Caco-2 (cell line): ENCODE results near the gene MYL12B. TPM values are rescaled to one million over a fixed set of nuclear protein-coding genes. Genes with fewer than 3 reads are reported as not detected.

Experiments
- BruUV-seq: library from RNA; stranded (reverse); fragments of 400-500 nt; replicated peaks from 2 replicates; lab custom pipeline; 2021; lab: Mats Ljungman, UMichigan
- CTCF ChIA-PET: fragments of 300-600 bp; sonication (Branson Sonifier 250); formaldehyde crosslinking; loops from one replicate; lab custom pipeline; 2022; ENCODE audit warnings: antibody characterized with exemption; lab: Charles Lee
- POLR2A ChIA-PET: fragments of 300-600 bp; sonication (Branson Sonifier 250); formaldehyde crosslinking; loops from one replicate; lab custom pipeline; 2022; ENCODE audit warnings: antibody characterized with exemption; lab: Charles Lee
- DNase-seq, 2 experiments: peaks; one replicate each; pipeline versions ENCODE4 v3.0.0 to v3.0.0-alpha.2; 2020 to 2022
- H3K27me3 ChIP-seq: replicated peaks from 2 replicates; pipeline ENCODE4 v1.6.0; 2011; ENCODE audit warnings: low read length; ENCODE audit not compliant: control insufficient read depth, insufficient read depth
- H3K36me3 ChIP-seq: 2 replicates; pipeline ENCODE4 v1.5.1; 2011; ENCODE audit warnings: low read length; ENCODE audit not compliant: control insufficient read depth, insufficient read depth
- H3K4me1 ChIP-seq: fragments of 250-450 bp; sonication (Bioruptor Pico); 2 replicates; pipeline ENCODE4 v1.5.1; 2020; ENCODE audit warnings: mild to moderate bottlenecking
- H3K4me3 ChIP-seq: 2 replicates; pipeline ENCODE4 v1.5.1; 2011; ENCODE audit warnings: low read depth, mild to moderate bottlenecking, control low read depth, low read length
- H3K9me3 ChIP-seq: fragments of 250-450 bp; sonication (Bioruptor Pico); 2 replicates; pipeline ENCODE4 v1.5.1; 2020; ENCODE audit warnings: mild to moderate bottlenecking, moderate library complexity
- H3K27ac Mint-ChIP-seq: one replicate; pipeline ENCODE4 v1.8.0; 2022; ENCODE audit warnings: mixed read lengths; ENCODE audit not compliant: unreplicated experiment
- H3K27me3 Mint-ChIP-seq: one replicate; pipeline ENCODE4 v1.8.0; 2022; ENCODE audit warnings: mixed read lengths; ENCODE audit not compliant: insufficient read depth, unreplicated experiment
- H3K36me3 Mint-ChIP-seq: one replicate; pipeline ENCODE4 v1.8.0; 2022; ENCODE audit warnings: mild to moderate bottlenecking, mixed read lengths; ENCODE audit not compliant: insufficient read depth, unreplicated experiment
- H3K4me1 Mint-ChIP-seq: one replicate; pipeline ENCODE4 v1.8.0; 2022; ENCODE audit warnings: low read depth, mixed read lengths; ENCODE audit not compliant: unreplicated experiment
- H3K4me3 Mint-ChIP-seq: one replicate; pipeline ENCODE4 v1.8.0; 2022; ENCODE audit warnings: mild to moderate bottlenecking, moderate library complexity, mixed read lengths; ENCODE audit not compliant: unreplicated experiment
- H3K9me3 Mint-ChIP-seq: one replicate; pipeline ENCODE4 v1.8.0; 2022; ENCODE audit warnings: mixed read lengths; ENCODE audit not compliant: unreplicated experiment
- CTCF ChIP-seq, 2 experiments: fragments of 200-600 bp in 1 of 2; IDR thresholded peaks; 1 replicate in 1 of 2; 2 replicates in 1 of 2; pipeline versions ENCODE4 v1.5.1 to v1.8.0; 2011 to 2022; ENCODE audit warnings: antibody characterized with exemption in 1 of 2, control low read depth in 1 of 2, inconsistent platforms in 1 of 2, low read depth in 1 of 2, low read length in 1 of 2, mild to moderate bottlenecking in 1 of 2, moderate library complexity in 1 of 2; ENCODE audit not compliant: insufficient read depth in 1 of 2, severe bottlenecking in 1 of 2, unreplicated experiment in 1 of 2
- intact Hi-C: fragments of 100-400 bp; cut with micrococcal nuclease; formaldehyde crosslinking; loops from one replicate; pipeline ENCODE4 v1.10.0; 2022; ENCODE audit not compliant: unreplicated experiment
- total RNA-seq: library from RNA; stranded (reverse); gene quantifications from 2 replicates; pipeline ENCODE4 v1.2.3, GENCODE V29; 2022

The MYL12B gene
- total RNA-seq, 1 experiment from 2014 or later, result 467 TPM

- Histone ChIP-seq H3K36me3 (peaks cover 2% of the 10 kb centered on the region), H3K9me3 (no peaks in the 10 kb centered on the region), H3K27me3 (no peaks in the 10 kb centered on the region), H3K4me3 (no peak overlapping the region), H3K4me1 (peaks cover 78% of the 10 kb centered on the region)
- Mint-ChIP-seq H3K27me3 (no peaks in the 10 kb centered on the region), H3K27ac (no peak overlapping the region), H3K4me3 (no peak overlapping the region), H3K36me3 (peaks cover 76% of the 10 kb centered on the region), H3K4me1 (peaks cover 47% of the 10 kb centered on the region), H3K9me3 (no peaks in the 10 kb centered on the region)
- TF ChIP-seq CTCF (IDR thresholded peaks at IDR 0.05; ENCODE audit: insufficient read depth in 1 of 2, low read depth in 1 of 2, low read length in 1 of 2, severe bottlenecking in 1 of 2, unreplicated experiment in 1 of 2), result no peak
- ChIA-PET POLR2A (interaction anchor here (1.0 kb wide), 1 partner anchor 199 kb away, joined by 3 read pairs; no protein-coding TSS in a partner anchor), CTCF (no interaction called here)
- BruUV-seq, result no TSS peak
- intact Hi-C loops, result no loop called here
- no peak for DNase-seq
Measured at GRCh38 chr18:3254725-3255124, 7.2 kb upstream of the MYL12B start.

GRCh38 chr18:3255611-3256165 is 6.2 kb upstream of the MYL12B start:
- H3K27me3 Mint-ChIP-seq, result no peaks in the 10 kb centered on the region
- Histone ChIP-seq H3K4me1 (peaks cover 80% of the 10 kb centered on the region), H3K4me3 (no peak overlapping the region), H3K36me3 (peaks cover 2% of the 10 kb centered on the region), H3K27me3 (no peaks in the 10 kb centered on the region), H3K9me3 (no peaks in the 10 kb centered on the region)
- POLR2A ChIA-PET, result interaction anchor here (1.0 to 2.9 kb wide), 2 partner anchors 8 to 198 kb away, joined by 3 to 16 read pairs; partner anchors contain the start of gene MYL12A
- TF ChIP-seq CTCF (IDR thresholded peaks at IDR 0.05; ENCODE audit: insufficient read depth in 1 of 2, low read depth in 1 of 2, low read length in 1 of 2, severe bottlenecking in 1 of 2, unreplicated experiment in 1 of 2), result no peak
- no peak for DNase-seq
- H3K36me3 Mint-ChIP-seq, result peaks cover 70% of the 10 kb centered on the region
- no peaks in the 10 kb centered on the region for H3K9me3 Mint-ChIP-seq
- BruUV-seq, result no TSS peak
- H3K4me3 Mint-ChIP-seq, result peak overlapping the region; percentile 19
- H3K4me1 Mint-ChIP-seq, result peaks cover 45% of the 10 kb centered on the region
- peak overlapping the region; percentile 85 for H3K27ac Mint-ChIP-seq
- intact Hi-C loops, result loop anchor here (2.0 kb wide), 1 partner anchor 347 kb away; no protein-coding TSS in a partner anchor
- CTCF ChIA-PET, result no interaction called here

- intact Hi-C loops, result loop anchor here (2.0 kb wide), 1 partner anchor 346 kb away; no protein-coding TSS in a partner anchor
- POLR2A ChIA-PET, result interaction anchor here (2.9 kb wide), 1 partner anchor 9 kb away, joined by 16 read pairs; the partner anchor contains the start of gene MYL12A
- Histone ChIP-seq H3K36me3 (peaks cover 2% of the 10 kb centered on the region), H3K4me3 (no peak overlapping the region), H3K4me1 (peaks cover 73% of the 10 kb centered on the region), H3K27me3 (no peaks in the 10 kb centered on the region), H3K9me3 (no peaks in the 10 kb centered on the region)
- no peak for TF ChIP-seq CTCF (IDR thresholded peaks at IDR 0.05; ENCODE audit: insufficient read depth in 1 of 2, low read depth in 1 of 2, low read length in 1 of 2, severe bottlenecking in 1 of 2, unreplicated experiment in 1 of 2)
- Mint-ChIP-seq H3K4me1 (peaks cover 43% of the 10 kb centered on the region), H3K27me3 (no peaks in the 10 kb centered on the region), H3K9me3 (no peaks in the 10 kb centered on the region), H3K27ac (peak overlapping the region; percentile 85), H3K4me3 (peak overlapping the region; percentile 49), H3K36me3 (peaks cover 79% of the 10 kb centered on the region)
- CTCF ChIA-PET, result interaction anchor here (1.1 kb wide), 1 partner anchor 11 kb away, joined by 3 read pairs; no protein-coding TSS in a partner anchor
- DNase-seq, result peak; percentile 55 to 67
- BruUV-seq, result TSS peak; percentile 67
Measured at GRCh38 chr18:3256693-3257626, 5.0 kb upstream of the MYL12B start.
